AG09319 (cell line): Measurements from ENCODE around the gene RAC3.

Experiments used
- DNase-seq: peaks from one replicate; pipeline ENCODE4 v3.0.0-alpha.2; 2010; ENCODE audit warnings: low read depth; ENCODE audit errors: extremely low read depth
- CTCF ChIP-seq: IDR thresholded peaks from 2 replicates; pipeline ENCODE4 v1.5.1; 2011; ENCODE audit warnings: low read depth, mild to moderate bottlenecking, inconsistent platforms, low read length, moderate library complexity

Gene RAC3

GRCh38 chr17:82031303-82031884 is at the start of gene RAC3:
Gene RAC3, plus strand, starts transcription at chr17:82031678. Its CDS starts 84 bp downstream, at chr17:82031762.
- no peak for DNase-seq
- no peak for TF ChIP-seq CTCF

GRCh38 chr17:81983011-81983638 is 48.4 kb upstream of the RAC3 start:
- no peak for TF ChIP-seq CTCF
- DNase-seq: no peak

GRCh38 chr17:81983639-81984373 is 47.7 kb upstream of the RAC3 start:
- DNase-seq: no peak
- no peak for TF ChIP-seq CTCF

- TF ChIP-seq CTCF: no peak
- DNase-seq: no peak
Observed at GRCh38 chr17:81984773-81985410, 46.6 kb upstream of the RAC3 start.

GRCh38 chr17:81986606-81987005 is 44.9 kb upstream of the RAC3 start:
- no peak for TF ChIP-seq CTCF
- no peak for DNase-seq

GRCh38 chr17:81987161-81987770 is 44.2 kb upstream of the RAC3 start:
- DNase-seq: no peak
- no peak for TF ChIP-seq CTCF
